Liver (tissue), 9 donors: ENCODE results near the gene PRDM8. TPM values are rescaled to one million over a fixed set of nuclear protein-coding genes. Genes with fewer than 3 reads are reported as not detected.

ENCODE experiments used
- DNase-seq: peaks from one replicate; pipeline ENCODE4 v3.0.0-alpha.2; 2017; ENCODE audit warnings: low spot score
- H3K27ac ChIP-seq, 2 donors: one replicate each; pipeline ENCODE4 v1.7.0; 2013; ENCODE audit warnings: inconsistent platforms in 2 of 2, low read length in 2 of 2, control low read depth in 1 of 2, low read depth in 1 of 2, mild to moderate bottlenecking in 1 of 2
- H3K27me3 ChIP-seq, 4 donors: one replicate each; pipeline versions ENCODE4 v1.6.1 to v1.7.0; 2013; ENCODE audit warnings: low read length in 3 of 4, inconsistent platforms in 1 of 4, mild to moderate bottlenecking in 1 of 4, moderate library complexity in 1 of 4; ENCODE audit not compliant: control insufficient read depth in 4 of 4, insufficient read depth in 4 of 4
- H3K36me3 ChIP-seq, 4 donors: one replicate each; pipeline versions ENCODE4 v1.6.1 to v1.7.0; 2013; ENCODE audit warnings: low read length in 3 of 4, mild to moderate bottlenecking in 3 of 4, low read depth in 1 of 4, moderate library complexity in 1 of 4; ENCODE audit not compliant: control insufficient read depth in 4 of 4, insufficient read depth in 3 of 4
- H3K4me1 ChIP-seq, 4 donors: one replicate each; pipeline versions ENCODE4 v1.6.1 to v1.7.0; 2013; ENCODE audit warnings: low read length in 3 of 4, mild to moderate bottlenecking in 3 of 4, moderate library complexity in 1 of 4; ENCODE audit not compliant: control insufficient read depth in 4 of 4, insufficient read depth in 4 of 4
- H3K4me3 ChIP-seq, 3 donors: one replicate each; pipeline versions ENCODE4 v1.6.1 to v1.7.0; 2013; ENCODE audit warnings: low read length in 3 of 3, control low read depth in 1 of 3, low read depth in 1 of 3, mild to moderate bottlenecking in 1 of 3
- H3K9ac ChIP-seq, 2 donors: one replicate each; pipeline ENCODE4 v1.7.0; 2013; ENCODE audit warnings: low read length in 2 of 2, mild to moderate bottlenecking in 2 of 2, moderate library complexity in 2 of 2, control low read depth in 1 of 2, low read depth in 1 of 2
- H3K9me3 ChIP-seq, 4 donors: one replicate each; pipeline versions ENCODE4 v1.6.1 to v1.7.0; 2013; ENCODE audit warnings: low read length in 3 of 4; ENCODE audit not compliant: control insufficient read depth in 4 of 4
- EGR1 ChIP-seq, 2 donors: IDR thresholded peaks; 2 replicates each; pipeline ENCODE4 v1.6.1; 2016 to 2018; ENCODE audit warnings: antibody characterized with exemption in 2 of 2, low read depth in 2 of 2
- FOXA1 ChIP-seq: IDR thresholded peaks from 2 replicates; pipeline ENCODE4 v1.6.1; 2016; ENCODE audit warnings: antibody characterized with exemption
- FOXA2 ChIP-seq: IDR thresholded peaks from 2 replicates; pipeline ENCODE4 v1.6.1; 2016; ENCODE audit warnings: antibody characterized with exemption
- GABPA ChIP-seq, 2 donors: IDR thresholded peaks in 1 of 2; conservative IDR thresholded peaks in 1 of 2; 2 replicates each; pipeline ENCODE4 v1.6.1; 2016; ENCODE audit warnings: antibody characterized with exemption in 2 of 2, mild to moderate bottlenecking in 1 of 2, moderate library complexity in 1 of 2
- HNF4A ChIP-seq, 2 donors: conservative IDR thresholded peaks; 2 replicates each; pipeline ENCODE4 v1.6.1; 2016; ENCODE audit warnings: antibody characterized with exemption in 2 of 2, mild to moderate bottlenecking in 2 of 2
- HNF4G ChIP-seq: IDR thresholded peaks from 2 replicates; pipeline ENCODE4 v1.6.1; 2016; ENCODE audit warnings: antibody characterized with exemption
- NR2F2 ChIP-seq: IDR thresholded peaks from 2 replicates; pipeline ENCODE4 v1.6.1; 2016; ENCODE audit warnings: antibody characterized with exemption
- RAD21 ChIP-seq, 2 donors: IDR thresholded peaks; 2 replicates each; pipeline ENCODE4 v1.6.1; 2016; ENCODE audit warnings: antibody characterized with exemption in 2 of 2, mild to moderate bottlenecking in 2 of 2
- RXRA ChIP-seq, 2 donors: IDR thresholded peaks; 2 replicates each; pipeline ENCODE4 v1.6.1; 2017 to 2018; ENCODE audit warnings: antibody characterized with exemption in 2 of 2, mild to moderate bottlenecking in 1 of 2
- TAF1 ChIP-seq: conservative IDR thresholded peaks from 2 replicates; pipeline ENCODE4 v1.6.1; 2016; ENCODE audit warnings: antibody characterized with exemption, mild to moderate bottlenecking
- YY1 ChIP-seq: IDR thresholded peaks from 2 replicates; pipeline ENCODE4 v1.6.1; 2016; ENCODE audit warnings: antibody characterized with exemption, mild to moderate bottlenecking
- WGBS: extraction: QIAGEN DNeasy Blood & Tissue Kit; methylation state at CpG from one replicate; pipeline ENCODE4 v1.1.7; 2013; 5-methylcytosine and 5-hydroxymethylcytosine counted together
- polyA plus RNA-seq, 2 donors: library from polyadenylated mRNA; stranded (reverse) in 1 of 2; unstranded in 1 of 2; fragments of 200-250 nt in 1 of 2; fragments of >200 nt in 1 of 2; fragmentation: Nextera tagmentation in 1 of 2; extraction: Ambion mirVana in 1 of 2; gene quantifications; one replicate each; pipeline versions ENCODE4 v1.2.1 to v1.2.3, GENCODE V29; 2013 to 2015
- total RNA-seq, 2 donors: library from RNA; depleted of rRNA; stranded (reverse); fragments of >200 nt; gene quantifications; one replicate each; pipeline ENCODE4 v1.2.3, GENCODE V29; 2014
- TF ChIP-seq, protein P1 (sequence below): IDR thresholded peaks from 2 replicates; pipeline ENCODE4 v1.6.1; 2016; ENCODE audit warnings: antibody characterized with exemption
- TF ChIP-seq, protein P2 (sequence below): IDR thresholded peaks from 2 replicates; pipeline ENCODE4 v1.6.1; 2016; ENCODE audit warnings: antibody characterized with exemption, mild to moderate bottlenecking
- TF ChIP-seq, protein P3 (sequence below): IDR thresholded peaks from 2 replicates; pipeline ENCODE4 v1.6.1; 2016; ENCODE audit warnings: antibody characterized with exemption
- TF ChIP-seq, protein P4 (sequence below): IDR thresholded peaks from 2 replicates; pipeline ENCODE4 v1.6.1; 2016; ENCODE audit warnings: antibody characterized with exemption
- TF ChIP-seq, protein P5 (sequence below): fragments of 150-350 bp; IDR thresholded peaks from 2 replicates; pipeline ENCODE4 v1.5.1; 2017; ENCODE audit warnings: improper control_type of control experiment, low read depth, low read length; ENCODE audit not compliant: missing input control
- donor health status: healthy.
- donor health status: healthy.
- donor health status: healthy.
- donor health status: healthy.
- donor health status: healthy.

The PRDM8 gene
- total and polyA plus RNA-seq, 4 donors = 0.05 to 0.14 (median 0.08) TPM; not detected in 1

DNA sequence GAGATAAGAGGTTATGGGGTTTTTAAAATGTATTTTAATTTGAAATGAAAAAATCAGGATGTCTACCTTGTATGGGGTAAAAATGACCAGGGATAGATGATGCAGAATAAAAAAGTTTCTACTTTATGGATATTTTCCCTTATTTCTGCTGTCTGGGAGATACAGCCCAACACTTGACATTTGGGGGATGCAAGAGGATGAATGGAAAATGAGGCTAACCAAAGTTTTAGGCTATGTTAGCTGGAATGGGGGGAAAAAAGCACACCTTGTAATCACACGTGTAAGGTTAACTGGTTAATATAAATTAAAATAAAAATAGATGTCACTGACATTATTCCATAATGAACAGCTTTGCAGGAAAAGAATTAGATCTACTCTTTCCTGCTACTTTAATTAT is 1.1 kb downstream of the PRDM8 start:
- no peaks in the 10 kb centered on the region for H3K36me3 ChIP-seq
- peaks cover 0 to 33% (median 12%) of the 10 kb centered on the region in 4 donors for H3K27me3 ChIP-seq
- H3K9me3 ChIP-seq = no peaks in the 10 kb centered on the region
- H3K4me3 ChIP-seq = no peak overlapping the region
- no peak overlapping the region for H3K9ac ChIP-seq
- H3K27ac ChIP-seq = no peak overlapping the region
- H3K4me1 ChIP-seq = peaks cover 6 to 32% (median 10%) of the 10 kb centered on the region in 4 donors
- WGBS = 14% methylated on average over 1 of the region's 1 CpG
- no peak for DNase-seq
- TF ChIP-seq TAF1 = no peak

DNA sequence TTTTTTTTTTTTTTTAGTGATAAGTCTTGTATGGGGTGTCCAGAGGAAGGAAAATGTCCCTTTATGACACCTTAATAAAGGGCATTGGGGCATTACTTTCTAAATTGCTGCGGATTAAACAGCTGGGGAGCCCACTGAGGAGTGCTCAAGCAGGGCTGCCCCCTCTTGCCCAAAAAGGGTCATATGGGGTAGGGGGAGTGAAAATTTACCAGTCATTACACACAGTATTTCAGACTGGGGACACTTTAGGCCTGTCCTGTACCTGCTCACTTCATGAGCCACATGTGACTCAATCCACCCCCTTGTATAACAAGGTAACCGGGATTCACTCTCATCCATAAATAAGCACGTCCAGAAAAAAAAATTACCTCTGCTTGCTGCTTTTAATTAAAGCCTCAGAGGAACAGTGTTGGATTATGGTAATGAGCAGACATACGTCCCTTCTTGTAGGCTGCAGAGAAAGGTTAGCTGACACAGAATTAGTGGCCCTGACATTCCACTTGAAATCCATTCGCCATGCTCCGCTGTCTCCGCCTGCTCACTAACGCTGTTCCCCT is 1.8 kb downstream of the PRDM8 start:
- Histone ChIP-seq H3K9me3 (no peaks in the 10 kb centered on the region), H3K4me1 (peaks cover 6 to 33% (median 10%) of the 10 kb centered on the region in 4 donors), H3K27ac (no peak overlapping the region), H3K9ac (no peak overlapping the region), H3K27me3 (peaks cover 0 to 28% (median 10%) of the 10 kb centered on the region in 4 donors), H3K4me3 (no peak overlapping the region), H3K36me3 (no peaks in the 10 kb centered on the region)
- DNase-seq = no peak
- TF ChIP-seq HNF4A (conservative IDR thresholded peaks at IDR 0.05) = no peak
- no peak for TF ChIP-seq GABPA (IDR thresholded peaks at IDR 0.05 in 1 of 2, conservative IDR thresholded peaks at IDR 0.05 in 1 of 2)
- TF ChIP-seq NR2F2 = no peak
- TF ChIP-seq TAF1 = no peak
- no peak for TF ChIP-seq RAD21 (IDR thresholded peaks at IDR 0.05)
- no peak for TF ChIP-seq RXRA (IDR thresholded peaks at IDR 0.05)
- TF ChIP-seq, protein P1, sequence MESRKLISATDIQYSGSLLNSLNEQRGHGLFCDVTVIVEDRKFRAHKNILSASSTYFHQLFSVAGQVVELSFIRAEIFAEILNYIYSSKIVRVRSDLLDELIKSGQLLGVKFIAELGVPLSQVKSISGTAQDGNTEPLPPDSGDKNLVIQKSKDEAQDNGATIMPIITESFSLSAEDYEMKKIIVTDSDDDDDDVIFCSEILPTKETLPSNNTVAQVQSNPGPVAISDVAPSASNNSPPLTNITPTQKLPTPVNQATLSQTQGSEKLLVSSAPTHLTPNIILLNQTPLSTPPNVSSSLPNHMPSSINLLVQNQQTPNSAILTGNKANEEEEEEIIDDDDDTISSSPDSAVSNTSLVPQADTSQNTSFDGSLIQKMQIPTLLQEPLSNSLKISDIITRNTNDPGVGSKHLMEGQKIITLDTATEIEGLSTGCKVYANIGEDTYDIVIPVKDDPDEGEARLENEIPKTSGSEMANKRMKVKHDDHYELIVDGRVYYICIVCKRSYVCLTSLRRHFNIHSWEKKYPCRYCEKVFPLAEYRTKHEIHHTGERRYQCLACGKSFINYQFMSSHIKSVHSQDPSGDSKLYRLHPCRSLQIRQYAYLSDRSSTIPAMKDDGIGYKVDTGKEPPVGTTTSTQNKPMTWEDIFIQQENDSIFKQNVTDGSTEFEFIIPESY = no peak
- TF ChIP-seq, protein P2, sequence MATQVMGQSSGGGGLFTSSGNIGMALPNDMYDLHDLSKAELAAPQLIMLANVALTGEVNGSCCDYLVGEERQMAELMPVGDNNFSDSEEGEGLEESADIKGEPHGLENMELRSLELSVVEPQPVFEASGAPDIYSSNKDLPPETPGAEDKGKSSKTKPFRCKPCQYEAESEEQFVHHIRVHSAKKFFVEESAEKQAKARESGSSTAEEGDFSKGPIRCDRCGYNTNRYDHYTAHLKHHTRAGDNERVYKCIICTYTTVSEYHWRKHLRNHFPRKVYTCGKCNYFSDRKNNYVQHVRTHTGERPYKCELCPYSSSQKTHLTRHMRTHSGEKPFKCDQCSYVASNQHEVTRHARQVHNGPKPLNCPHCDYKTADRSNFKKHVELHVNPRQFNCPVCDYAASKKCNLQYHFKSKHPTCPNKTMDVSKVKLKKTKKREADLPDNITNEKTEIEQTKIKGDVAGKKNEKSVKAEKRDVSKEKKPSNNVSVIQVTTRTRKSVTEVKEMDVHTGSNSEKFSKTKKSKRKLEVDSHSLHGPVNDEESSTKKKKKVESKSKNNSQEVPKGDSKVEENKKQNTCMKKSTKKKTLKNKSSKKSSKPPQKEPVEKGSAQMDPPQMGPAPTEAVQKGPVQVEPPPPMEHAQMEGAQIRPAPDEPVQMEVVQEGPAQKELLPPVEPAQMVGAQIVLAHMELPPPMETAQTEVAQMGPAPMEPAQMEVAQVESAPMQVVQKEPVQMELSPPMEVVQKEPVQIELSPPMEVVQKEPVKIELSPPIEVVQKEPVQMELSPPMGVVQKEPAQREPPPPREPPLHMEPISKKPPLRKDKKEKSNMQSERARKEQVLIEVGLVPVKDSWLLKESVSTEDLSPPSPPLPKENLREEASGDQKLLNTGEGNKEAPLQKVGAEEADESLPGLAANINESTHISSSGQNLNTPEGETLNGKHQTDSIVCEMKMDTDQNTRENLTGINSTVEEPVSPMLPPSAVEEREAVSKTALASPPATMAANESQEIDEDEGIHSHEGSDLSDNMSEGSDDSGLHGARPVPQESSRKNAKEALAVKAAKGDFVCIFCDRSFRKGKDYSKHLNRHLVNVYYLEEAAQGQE = no peak
- TF ChIP-seq, protein P3, sequence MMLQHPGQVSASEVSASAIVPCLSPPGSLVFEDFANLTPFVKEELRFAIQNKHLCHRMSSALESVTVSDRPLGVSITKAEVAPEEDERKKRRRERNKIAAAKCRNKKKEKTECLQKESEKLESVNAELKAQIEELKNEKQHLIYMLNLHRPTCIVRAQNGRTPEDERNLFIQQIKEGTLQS = no peak
- TF ChIP-seq FOXA1 = no peak
- TF ChIP-seq FOXA2 = no peak
- TF ChIP-seq, protein P4, sequence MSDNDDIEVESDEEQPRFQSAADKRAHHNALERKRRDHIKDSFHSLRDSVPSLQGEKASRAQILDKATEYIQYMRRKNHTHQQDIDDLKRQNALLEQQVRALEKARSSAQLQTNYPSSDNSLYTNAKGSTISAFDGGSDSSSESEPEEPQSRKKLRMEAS = no peak
- TF ChIP-seq, protein P5, sequence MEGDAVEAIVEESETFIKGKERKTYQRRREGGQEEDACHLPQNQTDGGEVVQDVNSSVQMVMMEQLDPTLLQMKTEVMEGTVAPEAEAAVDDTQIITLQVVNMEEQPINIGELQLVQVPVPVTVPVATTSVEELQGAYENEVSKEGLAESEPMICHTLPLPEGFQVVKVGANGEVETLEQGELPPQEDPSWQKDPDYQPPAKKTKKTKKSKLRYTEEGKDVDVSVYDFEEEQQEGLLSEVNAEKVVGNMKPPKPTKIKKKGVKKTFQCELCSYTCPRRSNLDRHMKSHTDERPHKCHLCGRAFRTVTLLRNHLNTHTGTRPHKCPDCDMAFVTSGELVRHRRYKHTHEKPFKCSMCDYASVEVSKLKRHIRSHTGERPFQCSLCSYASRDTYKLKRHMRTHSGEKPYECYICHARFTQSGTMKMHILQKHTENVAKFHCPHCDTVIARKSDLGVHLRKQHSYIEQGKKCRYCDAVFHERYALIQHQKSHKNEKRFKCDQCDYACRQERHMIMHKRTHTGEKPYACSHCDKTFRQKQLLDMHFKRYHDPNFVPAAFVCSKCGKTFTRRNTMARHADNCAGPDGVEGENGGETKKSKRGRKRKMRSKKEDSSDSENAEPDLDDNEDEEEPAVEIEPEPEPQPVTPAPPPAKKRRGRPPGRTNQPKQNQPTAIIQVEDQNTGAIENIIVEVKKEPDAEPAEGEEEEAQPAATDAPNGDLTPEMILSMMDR = no peak
- no peak for TF ChIP-seq HNF4G
- TF ChIP-seq EGR1 (IDR thresholded peaks at IDR 0.05; ENCODE audit: low read depth in 2 of 2) = no peak
- no peak for TF ChIP-seq YY1
- WGBS = 41% methylated on average over 8 of the region's 8 CpGs
